G401 (cell line): Measurements from ENCODE around the gene IKBKG. TPM values are rescaled to one million over a fixed set of nuclear protein-coding genes. Genes with fewer than 3 reads are reported as not detected.
"Not testable (repeated sequence)": the region's sequence is repeated elsewhere in the genome, so short reads cannot be mapped to it uniquely, and the experiment has no call there.

ENCODE experiments used
- DNase-seq: peaks from one replicate; pipeline ENCODE4 v3.0.0-alpha.2; 2015; ENCODE audit warnings: low spot score
- in situ Hi-C: cut with HindIII; loops from 2 replicates; pipeline ENCODE4 v1.10.0; 2016; ENCODE audit warnings: low sequenced_read_pairs, mixed read lengths
- total RNA-seq: library from RNA; depleted of rRNA; stranded (reverse); fragments of >200 nt; shearing (Covaris generic); gene quantifications from 2 replicates; pipeline ENCODE4 v1.2.3, GENCODE V29; 2014

Gene IKBKG
- total RNA-seq, 1 experiment from 2014 or later: 13.2 TPM

DNA sequence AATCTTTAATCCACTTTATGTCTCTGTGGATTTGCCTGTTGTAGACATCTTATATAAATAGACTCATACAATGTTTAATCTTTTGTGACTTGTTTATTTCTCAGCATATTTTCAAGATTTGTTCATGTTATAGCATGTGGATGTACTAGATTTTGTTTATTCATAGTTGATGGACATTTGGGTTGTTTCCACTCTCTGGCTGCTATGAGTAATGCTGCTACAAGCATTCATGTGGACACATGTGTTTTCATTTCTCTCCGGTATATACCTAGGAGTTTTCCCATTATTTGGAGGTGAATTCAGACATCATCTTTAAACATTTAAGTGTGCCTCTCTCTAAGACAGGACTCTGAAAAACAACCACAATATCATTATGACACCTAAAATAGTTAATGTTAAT lies 2.3 kb downstream of the IKBKG start:
- in situ Hi-C loops: no loop called here
- no peak for DNase-seq

DNA sequence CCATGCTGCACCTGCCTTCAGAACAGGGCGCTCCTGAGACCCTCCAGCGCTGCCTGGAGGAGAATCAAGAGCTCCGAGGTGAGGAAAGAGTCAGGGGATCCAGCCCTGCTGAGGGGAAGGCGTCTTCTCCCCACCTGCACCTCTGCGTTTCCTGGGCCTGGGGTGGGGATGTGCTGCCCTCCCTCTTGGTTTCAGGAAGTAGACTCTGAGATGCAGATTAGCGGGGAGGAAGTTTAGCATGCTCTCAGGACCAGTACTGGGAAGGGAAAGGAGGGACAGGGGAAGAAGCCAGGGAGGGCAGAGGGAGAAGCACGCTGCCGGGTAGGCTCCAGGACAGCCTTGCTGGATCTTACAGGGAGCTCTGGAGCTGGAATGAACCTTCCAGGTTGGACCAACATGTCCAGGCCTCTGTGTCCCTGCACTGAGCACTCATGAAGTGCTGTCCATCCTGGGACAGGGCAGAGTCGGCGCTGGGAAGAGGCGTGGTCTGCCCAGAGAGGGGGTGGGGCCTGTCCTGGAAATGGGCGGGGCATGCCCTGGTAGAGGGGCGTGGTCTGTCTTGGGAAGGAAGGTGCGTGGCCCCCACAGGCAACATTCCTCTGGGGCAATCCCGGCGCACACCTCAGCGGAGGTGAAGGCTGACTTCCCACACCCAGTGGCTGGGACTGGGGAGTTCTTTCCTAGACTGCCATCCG lies 4.8 kb downstream of the IKBKG start:
- DNase-seq, in situ Hi-C loops: not testable (repeated sequence)

DNA sequence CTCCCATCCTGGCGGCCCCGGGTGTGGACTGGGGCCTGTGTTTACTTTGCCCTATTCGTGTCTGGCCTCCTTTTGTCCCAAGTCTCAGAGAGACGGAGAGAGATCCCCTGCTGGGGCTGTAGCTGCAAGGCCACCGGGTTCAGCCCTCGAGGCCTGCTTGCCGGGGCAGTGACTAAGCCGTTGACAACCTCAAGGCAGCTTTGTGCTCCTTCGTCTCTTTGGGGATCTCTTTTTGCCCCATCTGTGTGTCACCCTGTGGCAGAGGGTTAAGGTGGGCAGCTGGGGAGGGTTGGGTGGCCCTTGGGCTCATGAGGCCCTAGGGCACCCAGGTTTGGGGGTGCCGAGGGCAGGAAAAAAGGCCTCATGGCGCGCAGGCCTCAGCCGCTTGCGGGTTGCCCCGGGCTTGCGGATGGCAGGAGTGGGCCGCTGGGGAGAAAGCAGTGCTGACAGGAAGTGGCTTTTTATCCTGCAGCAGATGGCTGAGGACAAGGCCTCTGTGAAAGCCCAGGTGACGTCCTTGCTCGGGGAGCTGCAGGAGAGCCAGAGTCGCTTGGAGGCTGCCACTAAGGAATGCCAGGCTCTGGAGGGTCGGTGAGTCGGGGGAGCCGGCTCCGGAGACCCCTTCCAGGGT lies 10.8 kb downstream of the IKBKG start:
- in situ Hi-C loops: not testable (repeated sequence)

DNA sequence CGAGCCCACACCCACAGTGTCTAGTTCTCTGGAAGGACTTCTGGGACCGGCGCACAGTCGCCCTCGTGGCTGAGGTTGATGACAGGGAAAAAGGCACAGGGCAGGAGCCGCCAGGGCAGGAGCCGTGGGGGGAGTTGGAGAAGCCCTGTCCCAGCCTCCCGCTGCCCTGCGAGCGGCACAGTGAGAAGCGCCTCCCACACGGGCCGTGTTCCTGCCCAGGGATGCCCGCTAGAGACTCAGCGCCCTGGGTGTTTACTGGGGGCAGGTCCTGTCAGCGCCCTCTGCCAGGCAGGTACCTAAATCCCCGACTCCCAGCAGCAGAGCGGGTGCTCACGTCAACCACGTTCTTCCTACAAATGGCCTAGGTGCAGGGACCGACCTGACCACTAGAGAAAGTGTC lies 11.5 kb downstream of the IKBKG start:
- DNase-seq, in situ Hi-C loops: not testable (repeated sequence)

More for the DNA sequence above, 10.8 kb downstream of the IKBKG start:
- DNase-seq: not testable (repeated sequence)

DNA sequence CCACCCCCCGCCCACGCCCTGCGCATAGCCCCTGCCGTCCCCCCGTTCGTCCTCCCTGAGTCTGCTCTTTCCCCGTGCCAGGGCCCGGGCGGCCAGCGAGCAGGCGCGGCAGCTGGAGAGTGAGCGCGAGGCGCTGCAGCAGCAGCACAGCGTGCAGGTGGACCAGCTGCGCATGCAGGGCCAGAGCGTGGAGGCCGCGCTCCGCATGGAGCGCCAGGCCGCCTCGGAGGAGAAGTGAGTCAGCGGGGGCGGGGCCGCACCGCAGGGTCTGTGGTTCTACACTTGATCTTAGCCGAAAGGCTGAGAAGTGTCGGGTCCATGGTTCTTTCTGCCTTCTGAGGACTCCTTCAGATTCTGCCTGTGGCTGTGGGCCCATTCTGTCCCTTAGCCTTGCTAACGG lies 12.9 kb downstream of the IKBKG start:
- in situ Hi-C loops: not testable (repeated sequence)

DNA sequence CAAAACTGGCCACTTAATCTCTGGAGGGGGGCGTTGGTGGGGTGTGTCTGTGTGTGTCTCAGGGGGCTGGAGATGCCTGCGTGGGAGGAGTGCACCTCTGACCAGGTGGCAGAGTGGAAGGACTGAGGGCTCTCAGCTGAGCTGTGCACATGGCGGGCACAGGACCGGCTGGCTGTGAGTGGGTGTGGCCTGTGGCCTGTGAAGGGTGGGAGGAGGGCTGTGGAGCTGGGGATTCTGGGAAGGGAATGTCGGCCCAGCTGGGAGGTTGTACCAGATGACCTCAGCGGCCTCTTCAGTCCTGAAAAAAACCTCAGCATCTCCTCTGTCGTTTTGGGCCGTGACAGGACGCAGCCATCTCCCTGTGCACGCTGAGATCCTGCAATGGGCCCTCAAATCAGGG lies 14.9 kb downstream of the IKBKG start:
- DNase-seq, in situ Hi-C loops: not testable (repeated sequence)

More for the DNA sequence above, 12.9 kb downstream of the IKBKG start:
- not testable (repeated sequence) for DNase-seq

DNA sequence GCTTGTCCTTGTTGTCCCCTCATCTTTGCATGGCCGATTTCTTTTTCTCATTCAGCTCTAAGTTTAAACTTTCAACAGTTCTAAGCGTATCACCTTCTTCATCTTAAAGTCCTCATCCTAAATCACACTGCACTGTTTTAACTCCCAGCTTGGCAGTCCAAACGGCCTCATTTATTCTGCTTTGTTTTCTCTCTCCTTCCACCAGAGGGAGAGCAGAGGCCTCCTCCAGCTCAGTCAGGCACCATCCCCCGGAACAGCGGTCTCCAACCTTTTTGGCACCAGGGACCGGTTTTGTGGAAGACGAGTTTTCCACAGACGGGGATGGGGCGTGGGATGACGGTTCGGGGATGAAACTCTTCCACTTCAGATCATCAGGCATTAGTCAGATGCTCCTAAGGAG lies 22.9 kb downstream of the IKBKG start:
- in situ Hi-C loops, DNase-seq: not testable (repeated sequence)

DNA sequence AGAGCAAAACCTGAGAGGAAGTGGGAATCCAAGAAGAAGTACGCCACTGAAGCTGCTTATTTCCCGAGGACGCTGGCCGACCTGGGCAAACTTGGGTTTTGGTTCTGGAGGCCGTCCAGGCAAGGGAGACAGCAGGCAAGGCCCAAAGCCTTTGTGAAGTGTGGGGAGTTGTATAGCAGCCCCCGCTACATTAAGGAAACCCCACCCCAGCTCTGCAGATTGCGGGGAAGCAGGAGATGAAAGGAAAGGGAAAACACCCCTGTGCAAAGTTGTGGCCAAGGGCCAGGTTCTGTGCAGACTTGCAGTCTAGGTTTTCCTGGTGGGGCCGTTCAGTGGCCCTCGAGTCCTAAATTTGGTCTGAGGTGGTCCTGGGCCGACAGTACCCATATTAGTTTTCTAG lies 25.6 kb downstream of the IKBKG start:
- in situ Hi-C loops, DNase-seq: not testable (repeated sequence)

DNA sequence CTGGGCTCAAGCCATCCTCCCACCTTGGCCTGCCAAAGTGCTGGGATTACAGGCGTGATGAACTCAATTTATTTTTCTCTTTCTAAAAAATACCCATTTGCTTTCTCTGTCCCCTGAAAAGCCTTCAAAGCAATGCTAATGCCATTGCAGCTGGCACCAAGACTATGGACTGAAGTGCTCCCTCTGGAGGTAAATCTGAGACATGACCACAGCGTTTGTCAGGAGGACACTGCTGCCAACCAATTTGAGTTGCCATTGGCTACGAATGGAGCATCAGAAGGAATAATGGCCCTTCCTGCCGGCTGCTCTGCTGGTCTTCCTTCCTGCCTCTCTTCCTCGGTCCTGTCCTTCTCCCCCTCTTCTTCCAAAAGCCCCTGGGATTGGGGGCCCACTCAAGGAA lies 27.7 kb downstream of the IKBKG start:
- DNase-seq, in situ Hi-C loops: not testable (repeated sequence)

DNA sequence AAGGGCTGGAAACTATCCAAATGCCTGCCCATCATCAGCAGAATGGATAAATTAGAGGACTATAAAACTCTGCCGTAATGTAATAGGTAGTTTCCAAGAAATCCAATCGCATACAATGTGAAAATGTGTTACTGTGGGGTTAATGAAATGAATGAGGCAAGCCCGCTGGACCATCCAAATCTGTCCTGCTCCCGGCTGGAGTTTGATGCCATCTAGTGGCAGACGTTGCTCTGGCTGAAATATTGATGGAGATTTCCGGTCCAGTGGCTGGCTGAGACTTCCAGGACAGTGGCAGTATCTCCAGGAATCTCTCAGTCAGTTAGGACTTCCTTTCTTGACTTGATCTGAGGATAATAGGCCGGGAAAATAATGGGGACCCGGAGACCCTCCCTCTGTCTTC lies 35.6 kb downstream of the IKBKG start:
- in situ Hi-C loops, DNase-seq: not testable (repeated sequence)

DNA sequence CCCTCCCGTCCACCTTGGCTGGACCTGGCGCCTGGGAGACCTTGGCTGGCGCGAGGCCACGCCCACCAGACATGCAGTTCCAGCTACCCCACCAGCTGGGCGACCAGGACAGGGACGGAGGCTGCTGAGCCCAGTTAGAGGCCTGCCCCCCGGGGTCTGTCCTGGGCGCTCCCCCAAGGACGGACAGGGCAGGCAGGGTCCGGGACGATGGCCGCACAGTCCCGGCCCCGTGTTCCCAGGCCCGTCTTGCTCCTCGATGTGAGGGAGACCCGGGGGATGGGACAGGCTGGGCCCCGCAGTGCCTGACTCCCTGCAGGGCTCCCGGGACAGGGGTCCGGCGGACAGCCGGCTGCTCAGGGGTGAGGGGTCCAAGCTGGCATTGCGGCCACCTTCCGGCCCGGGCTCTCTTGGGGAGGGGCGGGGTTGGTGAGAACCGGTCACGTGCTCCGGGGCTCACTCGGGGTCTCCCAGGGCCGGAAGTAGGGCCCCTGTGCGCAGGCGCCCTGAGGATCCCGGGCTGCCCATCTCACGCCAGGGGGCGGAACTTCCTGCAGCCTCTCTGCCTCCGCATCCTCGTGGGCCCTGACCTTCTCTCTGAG lies 37.3 kb downstream of the IKBKG start, which contains the start of gene CTAG1A:
CTAG1A (plus strand) TSS at position 549 of the 599 bp plus-strand sequence. CDS start 74 bp downstream, outside the sequence.
- DNase-seq, in situ Hi-C loops: not testable (repeated sequence)

DNA sequence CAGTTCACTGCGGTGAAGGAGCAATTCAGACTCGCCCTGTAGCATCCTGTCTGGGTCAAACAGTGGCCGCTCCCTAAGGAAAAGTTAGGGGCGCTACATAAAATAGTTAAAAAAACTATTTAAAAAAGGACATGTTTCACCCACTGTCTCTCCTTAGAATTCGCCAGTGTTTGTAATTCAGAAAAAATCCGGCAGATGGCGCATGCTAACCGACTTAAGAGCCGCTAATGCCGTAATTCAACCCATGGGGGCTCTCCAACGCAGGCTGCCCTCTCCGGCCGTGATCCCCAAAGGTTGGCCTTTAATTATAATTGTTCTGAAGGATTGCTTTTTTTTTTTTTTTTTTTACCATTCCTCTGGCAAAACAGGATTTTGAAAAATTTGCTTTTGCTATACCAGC lies 43.0 kb downstream of the IKBKG start:
- in situ Hi-C loops, DNase-seq: not testable (repeated sequence)

DNA sequence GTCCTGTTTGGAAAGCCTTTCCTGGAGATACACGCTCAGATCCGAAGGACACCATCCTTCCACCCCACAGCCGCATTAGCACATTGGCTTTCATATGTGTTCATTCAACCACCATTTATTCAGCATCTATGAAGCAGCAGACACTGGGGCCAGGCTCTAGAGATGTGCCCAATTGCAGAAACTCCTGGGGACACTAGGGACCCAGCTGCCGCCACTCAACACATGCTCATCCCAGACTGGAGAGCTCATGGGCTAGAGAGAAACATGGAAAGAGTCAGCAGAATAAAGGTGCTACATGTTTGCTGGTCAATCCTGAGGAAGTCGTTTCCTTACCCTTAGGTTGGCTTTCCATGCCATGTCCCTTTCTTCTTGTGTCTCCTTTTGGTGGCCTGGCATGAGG lies 45.1 kb downstream of the IKBKG start:
- in situ Hi-C loops: no loop called here

DNA sequence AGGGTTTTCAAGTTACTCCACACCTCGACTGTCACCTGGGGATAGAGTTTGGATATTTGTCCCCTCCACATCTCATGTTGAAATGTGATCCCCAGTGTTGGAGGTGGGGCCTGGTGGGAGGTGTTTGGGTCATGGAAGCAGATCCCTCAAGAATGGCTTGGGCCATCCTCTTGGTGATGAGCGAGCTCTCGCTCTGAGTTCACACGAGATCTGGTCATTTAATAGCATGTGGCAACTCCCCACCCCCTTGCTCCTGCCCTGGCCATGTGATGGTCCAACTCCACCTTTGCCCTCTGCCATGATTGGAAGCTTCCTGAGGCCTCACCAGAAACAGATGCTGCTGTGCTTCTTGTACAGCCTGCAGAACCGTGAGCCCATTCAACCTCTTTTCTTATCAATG lies 45.8 kb downstream of the IKBKG start:
- in situ Hi-C loops: no loop called here
- DNase-seq: no peak

More for the DNA sequence above, 45.1 kb downstream of the IKBKG start:
- DNase-seq: no peak

DNA sequence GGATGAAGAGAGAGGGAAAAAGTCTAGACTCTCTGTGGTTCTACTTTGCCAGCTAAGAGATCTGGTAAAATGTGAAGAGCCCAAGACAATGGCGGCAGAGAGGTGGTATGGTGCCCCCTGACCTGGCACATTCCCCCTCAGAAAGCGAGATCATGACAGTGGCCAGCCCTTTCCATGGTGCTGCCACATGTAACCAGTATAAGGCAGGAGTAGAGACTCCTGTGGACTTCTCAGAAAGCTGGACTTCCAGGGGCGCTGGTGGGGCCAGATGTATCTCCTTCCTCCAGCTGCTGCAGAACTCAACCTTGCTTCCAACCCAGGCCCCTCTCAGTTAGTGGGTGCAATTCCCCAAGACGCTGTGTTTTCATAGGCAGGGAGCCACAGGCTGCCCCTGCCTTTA lies 47.1 kb downstream of the IKBKG start:
- DNase-seq: no peak
- in situ Hi-C loops: no loop called here

DNA sequence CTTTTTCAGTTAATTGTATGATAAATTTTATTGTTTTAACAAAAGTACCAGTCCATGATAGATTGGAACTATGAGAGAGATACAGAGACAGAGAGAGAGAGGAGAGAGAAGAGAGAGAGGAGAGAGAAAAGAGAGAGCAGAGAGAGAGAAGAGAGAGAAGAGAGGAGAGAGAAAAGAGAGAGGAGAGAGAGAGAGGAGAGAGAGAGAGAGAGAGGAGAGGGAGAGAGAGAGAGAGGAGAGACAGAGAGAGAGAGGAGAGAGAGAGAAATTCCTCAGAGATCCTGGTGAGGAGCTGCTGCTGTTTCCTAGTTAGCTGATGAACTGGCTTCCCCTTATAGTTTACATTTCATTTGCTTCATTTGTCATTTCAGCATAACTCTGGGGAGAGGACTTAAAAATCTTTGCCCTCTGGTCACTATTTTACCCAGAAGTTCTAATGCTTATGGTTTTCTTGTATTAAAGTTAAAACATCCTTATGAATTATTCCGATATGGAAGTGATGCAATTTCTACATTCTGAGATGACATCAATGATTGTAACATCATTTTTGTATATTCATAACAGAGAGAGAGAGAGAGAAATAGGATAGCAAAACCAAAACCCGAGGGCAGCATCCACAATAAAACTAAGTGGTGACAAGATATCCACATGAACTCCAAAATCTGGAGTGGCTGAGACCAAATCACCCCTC lies 48.3 kb downstream of the IKBKG start:
- DNase-seq: no peak
- in situ Hi-C loops: no loop called here

DNA sequence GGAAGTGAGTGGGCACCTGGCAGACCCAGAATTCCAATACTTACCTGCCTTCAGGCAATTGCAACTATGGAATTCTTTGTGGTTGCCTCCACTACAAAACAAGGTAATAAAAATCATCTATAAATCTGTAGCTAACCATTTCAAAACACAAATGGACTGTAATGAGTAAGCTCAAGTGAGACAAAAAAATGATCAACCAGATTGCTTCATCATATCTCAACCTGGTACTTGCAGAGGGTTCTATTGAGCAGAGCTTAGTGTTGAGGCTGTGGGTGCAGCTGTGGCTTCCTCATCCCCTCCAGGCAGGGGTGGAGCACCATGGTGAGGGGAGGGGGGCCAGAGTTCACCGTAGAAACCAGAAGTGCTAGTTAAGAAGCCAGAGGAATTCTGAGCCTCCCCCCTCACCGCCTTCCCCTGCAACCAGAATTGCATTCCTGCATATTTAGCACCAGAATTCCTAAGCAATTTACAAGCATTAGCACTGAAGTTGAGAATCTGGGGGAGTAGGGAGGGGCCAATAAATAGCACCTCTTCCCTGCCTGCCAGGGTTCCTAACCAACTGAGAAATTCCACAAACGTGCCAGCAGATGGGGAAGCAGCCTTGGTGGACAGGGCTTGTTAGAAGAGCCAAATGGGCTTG lies 49.0 kb downstream of the IKBKG start:
- no peak for DNase-seq
- in situ Hi-C loops: no loop called here

DNA sequence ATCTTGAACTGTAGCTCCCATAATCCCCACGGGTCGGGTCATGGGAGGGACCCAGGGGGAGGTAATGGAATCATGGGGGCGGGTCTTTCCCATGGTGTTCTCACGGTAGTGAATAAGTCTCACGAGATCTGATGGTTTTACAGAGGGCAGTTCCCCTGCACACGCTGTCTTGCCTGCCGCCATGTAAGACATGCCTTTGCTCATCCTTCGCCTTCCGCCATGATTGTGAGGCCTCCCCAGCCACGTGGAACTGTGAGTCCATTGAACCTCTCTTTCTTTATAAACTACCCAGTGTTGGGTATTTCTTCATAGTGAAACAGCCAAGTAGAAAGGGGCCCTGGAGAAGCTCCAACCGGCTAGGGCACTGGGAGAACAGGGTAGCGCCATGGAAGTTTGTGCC lies 49.8 kb downstream of the IKBKG start:
- no peak for DNase-seq

DNA sequence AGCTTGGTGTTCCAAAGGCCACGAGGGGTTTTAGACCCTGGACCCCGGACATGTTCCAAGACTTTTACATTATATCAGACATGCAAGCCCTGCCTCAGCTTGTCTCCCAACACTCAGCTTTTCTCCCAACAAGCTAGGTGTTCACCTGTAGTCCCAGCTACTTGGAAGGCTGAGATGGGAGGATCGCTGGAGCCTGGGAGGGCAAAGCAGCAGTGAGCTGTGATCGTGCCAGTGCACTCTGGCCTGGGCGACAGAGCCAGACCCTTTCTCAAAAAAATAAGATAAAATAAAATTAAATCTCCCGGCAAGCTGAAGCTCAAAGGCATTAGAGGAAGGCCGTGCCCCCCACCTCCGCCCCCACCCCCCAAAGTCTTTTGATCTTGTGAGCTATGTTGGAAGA lies 51.2 kb downstream of the IKBKG start:
- in situ Hi-C loops: no loop called here
- no peak for DNase-seq

More for the DNA sequence above, 49.8 kb downstream of the IKBKG start:
- in situ Hi-C loops: no loop called here
